ENCODE measurements around the gene CORO2B.

CORO2B gene

DNA sequence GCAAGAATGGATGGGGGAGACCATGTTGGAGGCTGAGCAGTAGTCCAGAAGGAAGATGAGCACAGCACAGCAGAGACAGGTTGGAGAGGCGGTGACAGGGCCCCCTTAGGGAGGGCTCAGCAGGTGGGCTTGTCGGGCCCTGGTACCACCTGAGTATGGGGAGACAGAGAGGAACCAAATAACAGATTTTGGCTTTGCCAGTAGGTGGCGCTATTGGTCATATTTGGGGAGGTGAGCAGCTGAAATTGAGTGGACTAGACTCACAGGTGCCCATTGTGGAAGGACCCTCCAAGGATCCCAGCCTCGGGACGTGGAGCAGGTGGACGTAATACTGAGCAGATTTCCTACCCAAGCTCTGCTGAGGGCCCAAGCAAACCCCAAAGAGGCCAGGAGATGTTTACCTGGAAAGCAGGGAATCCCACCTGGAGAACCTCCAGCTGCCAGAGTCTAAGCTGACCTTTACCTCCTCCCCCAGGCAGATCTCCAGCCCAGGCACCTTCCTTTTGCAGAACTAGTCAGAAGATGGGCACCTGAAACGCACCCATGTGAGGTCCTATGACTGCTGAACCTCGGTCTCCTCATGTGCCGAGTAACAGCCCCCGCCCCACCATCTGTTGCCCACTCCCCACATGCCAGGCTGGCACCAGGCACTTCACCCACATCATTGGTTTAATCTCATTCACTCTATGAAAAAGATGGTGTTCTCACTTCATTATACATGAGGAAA, 24.6 kb upstream of the CORO2B start:
- Histone ChIP-seq H3K9me3 (ENCODE audit: control insufficient read depth, low read length) (no peaks in the 10 kb centered on the region), H3K4me3 (ENCODE audit: insufficient read depth, low read depth, low read length) (no peak overlapping the region), H3K4me1 (ENCODE audit: control insufficient read depth, insufficient read depth, low read length) (peaks cover 7% of the 10 kb centered on the region), H3K27ac (ENCODE audit: insufficient read depth, low read depth, low read length, poor library complexity, severe bottlenecking) (no peak overlapping the region), H3K36me3 (ENCODE audit: control insufficient read depth, insufficient read depth, low read length) (no peaks in the 10 kb centered on the region), H3K27me3 (ENCODE audit: control insufficient read depth, insufficient read depth, low read length, poor library complexity, severe bottlenecking) (peaks cover 17% of the 10 kb centered on the region)
- 40 to 45% methylated on average over 10 of the region's 10 CpGs for WGBS, 2 experiments

DNA sequence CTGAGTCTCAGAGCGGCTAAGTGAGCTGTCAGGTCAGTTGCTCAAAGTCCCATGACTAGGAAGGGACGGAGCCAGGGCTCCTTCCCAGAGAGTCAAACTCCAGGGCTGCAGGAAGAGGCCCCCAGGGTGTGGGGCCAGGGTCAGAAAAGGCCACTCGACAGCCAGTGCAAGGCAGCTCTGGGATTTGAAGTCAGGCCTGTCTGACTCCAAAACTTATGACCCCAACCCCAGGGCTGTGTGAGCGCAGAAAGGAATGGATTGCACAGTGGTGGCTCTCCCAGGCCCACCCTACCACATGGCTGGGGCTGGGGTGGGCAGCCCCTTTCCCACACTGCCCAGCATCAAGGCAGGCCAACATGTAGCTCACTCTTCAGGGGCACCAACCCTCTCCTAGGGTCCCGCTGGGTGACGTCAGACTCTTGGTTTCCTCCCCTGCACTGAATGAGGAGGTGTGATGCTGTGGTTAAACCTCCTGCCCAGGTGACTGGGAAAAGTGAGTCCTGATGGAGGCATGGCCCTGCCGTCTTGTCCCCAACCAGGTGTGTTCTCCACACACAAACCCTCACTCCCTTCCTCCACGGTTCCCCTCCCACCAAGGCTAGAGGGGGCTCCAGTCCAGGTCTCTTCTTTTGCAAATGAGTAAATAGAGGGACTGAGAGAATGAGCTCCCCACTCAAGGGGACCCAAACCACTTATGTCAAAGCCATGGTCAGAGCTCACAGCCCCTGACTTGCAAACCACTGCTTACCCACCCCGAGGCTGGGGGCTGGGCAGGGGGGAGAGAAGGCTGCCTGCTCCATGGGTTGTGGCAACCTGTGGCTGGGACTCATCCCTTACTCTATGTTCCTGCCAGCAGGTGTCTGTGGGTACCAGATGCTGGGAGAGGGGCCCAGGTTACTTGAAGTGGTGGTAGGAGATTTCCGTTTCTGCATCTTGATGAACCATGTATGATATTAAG, 23.8 kb upstream of the CORO2B start:
- peaks cover 20% of the 10 kb centered on the region for H3K27me3 ChIP-seq (ENCODE audit: control insufficient read depth, insufficient read depth, low read length, poor library complexity, severe bottlenecking)
- no peaks in the 10 kb centered on the region for H3K9me3 ChIP-seq (ENCODE audit: control insufficient read depth, low read length)
- H3K4me1 ChIP-seq (ENCODE audit: control insufficient read depth, insufficient read depth, low read length), result peaks cover 7% of the 10 kb centered on the region
- H3K27ac ChIP-seq (ENCODE audit: insufficient read depth, low read depth, low read length, poor library complexity, severe bottlenecking), result no peak overlapping the region
- 76 to 81% methylated on average over 9 of the region's 10 CpGs for WGBS, 2 experiments
- no peak overlapping the region for H3K4me3 ChIP-seq (ENCODE audit: insufficient read depth, low read depth, low read length)
- no peaks in the 10 kb centered on the region for H3K36me3 ChIP-seq (ENCODE audit: control insufficient read depth, insufficient read depth, low read length)

DNA sequence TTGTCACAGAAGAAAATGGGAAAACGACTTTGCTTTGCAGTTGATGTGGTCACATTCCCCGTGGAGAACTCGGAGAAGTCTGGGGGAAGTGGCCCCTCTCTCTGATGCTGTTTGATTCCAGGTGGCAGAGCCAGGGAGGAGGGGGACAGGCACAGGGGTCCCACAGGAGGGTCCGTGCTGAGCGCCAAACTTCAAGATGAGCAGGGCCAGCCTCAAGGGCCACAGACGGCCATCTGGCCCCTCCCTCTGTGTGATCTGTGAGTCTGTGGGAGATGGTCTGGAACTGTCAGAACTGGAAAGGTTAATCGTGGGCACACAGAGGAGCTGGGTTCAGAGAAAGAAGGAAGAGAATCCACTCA, 23.1 kb upstream of the CORO2B start:
- Histone ChIP-seq H3K36me3 (ENCODE audit: control insufficient read depth, insufficient read depth, low read length) (no peaks in the 10 kb centered on the region), H3K27me3 (ENCODE audit: control insufficient read depth, insufficient read depth, low read length, poor library complexity, severe bottlenecking) (peaks cover 20% of the 10 kb centered on the region), H3K9me3 (ENCODE audit: control insufficient read depth, low read length) (no peaks in the 10 kb centered on the region), H3K4me3 (ENCODE audit: insufficient read depth, low read depth, low read length) (no peak overlapping the region), H3K4me1 (ENCODE audit: control insufficient read depth, insufficient read depth, low read length) (peaks cover 13% of the 10 kb centered on the region), H3K27ac (ENCODE audit: insufficient read depth, low read depth, low read length, poor library complexity, severe bottlenecking) (no peak overlapping the region)
- 90 to 92% methylated on average over 7 of the region's 7 CpGs for WGBS, 2 experiments

DNA sequence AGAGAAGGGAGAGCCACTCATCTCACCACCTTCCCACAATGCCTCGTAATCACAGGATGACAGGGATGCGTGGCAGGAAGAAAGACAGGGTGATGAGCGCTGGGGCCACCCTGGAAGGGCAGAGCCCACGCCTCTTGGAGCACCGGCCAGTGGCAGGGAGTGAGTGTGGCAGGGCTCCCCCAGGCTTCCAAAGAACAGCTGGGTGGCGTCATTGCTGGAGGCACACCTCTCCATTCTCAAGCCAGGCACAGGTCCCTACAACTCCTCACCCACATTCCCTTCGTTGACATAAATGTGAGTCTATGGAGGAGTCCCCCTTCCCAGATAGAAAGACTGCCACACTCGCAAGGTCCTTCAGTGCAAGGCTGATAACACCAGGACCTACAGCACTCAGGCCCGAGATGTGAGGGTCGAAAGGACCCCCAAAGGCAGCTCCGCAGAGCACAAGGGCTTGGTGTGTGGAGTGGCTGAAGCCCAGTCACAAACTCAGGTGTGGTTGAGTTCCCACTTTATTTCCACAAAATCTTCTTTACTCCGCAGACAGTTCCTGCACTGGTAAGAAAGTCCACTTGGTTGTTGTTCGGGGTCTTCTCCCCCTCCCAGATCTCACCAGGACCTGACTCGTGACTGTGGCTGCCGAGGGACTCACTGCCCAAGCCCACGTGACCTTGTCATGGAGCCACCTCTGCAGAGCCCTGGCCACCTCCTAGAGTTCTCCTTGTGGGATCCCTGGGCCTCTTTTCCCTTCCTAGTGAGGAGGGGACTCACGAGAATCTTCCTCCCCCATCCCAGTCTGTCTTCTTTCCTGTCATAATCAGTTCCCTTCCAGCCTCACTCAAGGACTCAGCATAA, 22.4 kb upstream of the CORO2B start:
- Histone ChIP-seq H3K4me1 (ENCODE audit: control insufficient read depth, insufficient read depth, low read length) (peaks cover 20% of the 10 kb centered on the region), H3K27ac (ENCODE audit: insufficient read depth, low read depth, low read length, poor library complexity, severe bottlenecking) (no peak overlapping the region), H3K27me3 (ENCODE audit: control insufficient read depth, insufficient read depth, low read length, poor library complexity, severe bottlenecking) (peaks cover 20% of the 10 kb centered on the region), H3K9me3 (ENCODE audit: control insufficient read depth, low read length) (no peaks in the 10 kb centered on the region), H3K4me3 (ENCODE audit: insufficient read depth, low read depth, low read length) (no peak overlapping the region), H3K36me3 (ENCODE audit: control insufficient read depth, insufficient read depth, low read length) (no peaks in the 10 kb centered on the region)
- WGBS, 2 experiments, result 88 to 90% methylated on average over 17 of the region's 17 CpGs

DNA sequence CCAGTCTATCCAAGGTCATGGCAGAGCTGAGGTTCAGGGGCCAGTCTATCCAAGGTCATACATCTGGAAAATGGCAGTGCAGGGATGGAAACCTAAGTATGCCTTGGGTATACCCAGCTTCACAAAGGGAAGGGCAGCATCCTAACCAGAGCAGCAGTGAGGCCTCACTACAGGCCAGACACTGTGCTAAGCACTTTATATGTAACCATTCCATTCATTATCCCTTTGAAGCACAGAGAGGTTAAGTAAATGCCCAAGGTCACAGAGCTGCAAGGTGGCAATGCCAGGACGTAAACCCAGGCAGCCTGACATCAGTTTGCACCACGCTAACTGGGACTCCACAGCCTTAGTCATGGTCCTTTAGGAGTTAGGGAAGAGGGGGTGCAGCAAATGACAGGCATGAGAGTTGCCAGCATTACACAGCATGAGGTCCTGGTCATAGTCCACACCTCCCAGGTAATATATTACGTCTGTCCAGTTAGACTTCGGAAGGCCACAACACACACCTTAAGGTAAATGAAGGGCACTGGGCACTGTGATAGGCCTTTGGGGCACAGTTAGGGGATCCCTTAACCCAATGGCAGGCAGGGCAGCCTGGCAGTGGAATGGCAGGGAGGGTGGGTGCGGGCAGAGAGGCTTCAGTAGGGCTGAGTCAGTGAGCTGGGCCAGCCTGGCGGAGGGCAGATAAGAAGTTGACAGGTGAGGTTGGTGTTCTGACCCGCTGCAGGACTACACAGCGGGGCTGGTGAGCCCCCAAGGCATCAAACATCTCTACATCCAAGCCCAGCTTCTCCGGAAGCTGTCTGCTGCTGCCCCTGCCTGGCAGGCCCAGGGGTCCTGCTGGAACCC, 21.1 kb upstream of the CORO2B start:
- Histone ChIP-seq H3K27ac (ENCODE audit: insufficient read depth, low read depth, low read length, poor library complexity, severe bottlenecking) (no peak overlapping the region), H3K27me3 (ENCODE audit: control insufficient read depth, insufficient read depth, low read length, poor library complexity, severe bottlenecking) (peaks cover 20% of the 10 kb centered on the region), H3K36me3 (ENCODE audit: control insufficient read depth, insufficient read depth, low read length) (no peaks in the 10 kb centered on the region), H3K4me3 (ENCODE audit: insufficient read depth, low read depth, low read length) (no peak overlapping the region), H3K9me3 (ENCODE audit: control insufficient read depth, low read length) (no peaks in the 10 kb centered on the region), H3K4me1 (ENCODE audit: control insufficient read depth, insufficient read depth, low read length) (peaks cover 20% of the 10 kb centered on the region)
- 79 to 81% methylated on average over 9 of the region's 9 CpGs for WGBS, 2 experiments

DNA sequence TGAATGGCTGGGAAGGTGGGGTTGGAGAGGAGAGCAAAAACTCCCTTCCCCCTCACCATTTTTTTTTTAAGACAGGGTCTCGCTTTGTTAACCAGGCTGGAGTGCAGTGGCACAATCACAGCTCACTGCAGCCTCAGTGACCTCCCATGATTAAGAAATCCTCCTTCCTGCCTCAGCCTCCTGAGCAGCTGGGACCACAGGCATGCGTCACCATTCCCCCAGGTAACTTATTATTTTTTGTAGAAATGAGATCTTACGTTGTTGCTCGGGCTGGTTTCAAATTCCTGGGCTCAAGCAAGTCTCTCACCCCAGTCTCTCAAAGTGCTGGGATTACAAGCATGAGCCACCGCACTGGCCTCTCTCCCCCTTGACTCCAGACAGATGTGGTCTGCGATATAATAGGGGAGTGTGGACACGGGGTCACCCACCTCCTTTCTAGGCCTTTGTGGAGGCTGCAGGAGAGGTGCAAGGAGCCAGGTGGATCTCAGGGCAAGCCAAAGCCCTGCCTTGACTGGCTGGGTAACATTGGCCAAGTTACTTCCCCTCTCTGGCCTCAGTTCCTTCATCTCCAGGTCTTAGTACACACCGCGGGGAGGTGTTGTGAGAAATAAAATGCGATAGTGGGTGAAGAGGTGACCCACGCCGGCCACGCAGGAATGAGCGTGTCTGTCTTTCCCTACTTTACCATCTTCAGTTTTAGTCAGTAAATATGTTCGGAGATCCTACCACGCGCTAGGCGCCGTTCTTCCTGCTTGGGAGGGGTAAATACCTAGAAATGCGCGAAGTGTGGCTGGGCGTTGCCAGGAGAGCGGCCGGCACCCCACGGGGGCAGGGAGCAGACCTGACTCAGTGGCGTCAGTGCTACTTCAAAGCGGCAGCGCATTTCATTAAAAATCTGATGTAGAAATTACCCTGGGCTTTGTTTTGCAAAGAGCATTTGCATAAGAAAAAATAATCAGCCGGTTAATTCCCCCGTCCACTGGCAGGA, 20.2 kb upstream of the CORO2B start:
- Histone ChIP-seq H3K9me3 (ENCODE audit: control insufficient read depth, low read length) (no peaks in the 10 kb centered on the region), H3K27ac (ENCODE audit: insufficient read depth, low read depth, low read length, poor library complexity, severe bottlenecking) (no peak overlapping the region), H3K27me3 (ENCODE audit: control insufficient read depth, insufficient read depth, low read length, poor library complexity, severe bottlenecking) (peaks cover 20% of the 10 kb centered on the region), H3K36me3 (ENCODE audit: control insufficient read depth, insufficient read depth, low read length) (no peaks in the 10 kb centered on the region), H3K4me1 (ENCODE audit: control insufficient read depth, insufficient read depth, low read length) (peaks cover 20% of the 10 kb centered on the region), H3K4me3 (ENCODE audit: insufficient read depth, low read depth, low read length) (peak overlapping the region; percentile 26)
- WGBS, 2 experiments, result 23% methylated on average over 28 to 30 of the region's 30 CpGs

DNA sequence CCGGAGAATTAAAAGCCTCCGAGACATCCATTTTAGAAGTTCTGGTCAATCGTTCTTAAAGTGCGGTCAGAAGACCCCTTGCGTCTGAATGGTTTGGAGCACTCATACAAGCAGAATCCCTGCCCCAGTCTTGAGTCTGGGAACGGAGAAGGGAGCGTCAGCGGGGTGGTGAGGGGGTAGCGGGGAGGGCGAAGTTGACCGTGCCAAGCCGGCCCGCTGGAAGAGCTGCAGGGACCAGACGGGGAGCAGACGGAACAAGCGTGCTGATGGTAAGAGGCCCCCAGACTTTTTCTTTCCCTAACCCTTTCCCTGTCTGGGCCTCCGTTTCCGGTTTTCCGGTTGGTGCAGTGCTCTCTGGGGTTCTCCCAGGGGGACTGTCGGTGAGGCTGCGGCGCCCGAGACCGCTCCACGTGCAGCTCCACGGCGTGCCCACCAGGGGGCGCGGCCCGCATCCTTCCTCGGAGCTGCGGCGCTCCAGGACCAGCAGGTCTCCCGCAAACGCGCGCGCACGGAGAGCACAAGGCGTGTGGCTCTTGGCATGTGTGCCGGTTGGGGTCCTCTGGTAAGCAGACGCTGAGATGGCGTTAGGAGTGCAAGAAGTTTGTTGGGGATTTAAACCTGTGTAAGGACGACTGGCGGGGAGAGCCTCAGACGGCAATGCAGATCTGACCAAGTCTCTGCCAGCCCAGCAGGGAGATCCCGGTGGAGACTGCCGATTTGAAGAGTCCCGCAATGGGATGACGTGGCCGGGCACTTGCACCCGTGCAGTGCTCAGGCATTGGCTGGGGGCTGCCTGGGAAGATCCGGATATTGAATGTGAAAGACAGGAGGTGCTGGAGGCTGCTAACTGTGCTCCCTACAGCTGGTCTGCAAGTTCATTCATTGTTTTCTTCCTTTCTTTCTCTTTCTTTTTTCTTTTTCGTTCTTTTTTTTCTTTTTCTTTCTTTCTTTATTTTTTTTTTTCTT, 19.2 kb upstream of the CORO2B start:
- Histone ChIP-seq H3K9me3 (ENCODE audit: control insufficient read depth, low read length) (no peaks in the 10 kb centered on the region), H3K4me1 (ENCODE audit: control insufficient read depth, insufficient read depth, low read length) (peaks cover 20% of the 10 kb centered on the region), H3K4me3 (ENCODE audit: insufficient read depth, low read depth, low read length) (peak overlapping the region; percentile 26), H3K36me3 (ENCODE audit: control insufficient read depth, insufficient read depth, low read length) (no peaks in the 10 kb centered on the region), H3K27me3 (ENCODE audit: control insufficient read depth, insufficient read depth, low read length, poor library complexity, severe bottlenecking) (peaks cover 20% of the 10 kb centered on the region), H3K27ac (ENCODE audit: insufficient read depth, low read depth, low read length, poor library complexity, severe bottlenecking) (no peak overlapping the region)
- 2% methylated on average over 54 of the region's 54 CpGs for WGBS, 2 experiments

DNA sequence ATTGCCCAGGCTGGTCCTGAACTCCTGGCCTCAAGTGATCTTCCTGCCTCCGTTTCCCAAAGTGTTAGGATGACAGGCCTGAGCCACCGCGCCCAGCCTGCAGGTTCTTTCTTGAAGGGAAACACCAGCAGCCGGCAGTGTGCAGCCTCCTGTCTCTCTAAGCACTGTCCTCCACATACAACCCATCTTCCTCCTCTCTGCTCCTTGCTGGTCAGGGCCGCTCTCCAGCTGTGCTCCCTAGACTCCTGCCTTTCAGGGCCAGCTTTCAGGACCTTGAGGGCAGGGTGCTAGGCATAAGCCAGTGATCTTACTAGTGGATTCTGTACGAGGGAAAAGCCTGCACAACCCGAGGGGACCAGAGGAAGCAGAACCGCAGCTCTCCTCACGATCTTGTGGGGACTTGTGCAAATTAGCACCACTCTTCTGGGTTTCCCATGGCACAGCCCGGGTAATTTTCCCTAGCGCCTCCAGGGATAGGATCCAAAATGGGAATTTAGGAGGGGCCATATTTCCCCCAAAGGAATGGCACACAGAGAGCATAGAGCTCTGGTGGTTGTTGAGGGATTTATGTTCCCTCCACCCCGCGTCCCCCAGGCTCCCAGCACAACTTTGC, 18.2 kb upstream of the CORO2B start:
- Histone ChIP-seq H3K9me3 (ENCODE audit: control insufficient read depth, low read length) (no peaks in the 10 kb centered on the region), H3K27ac (ENCODE audit: insufficient read depth, low read depth, low read length, poor library complexity, severe bottlenecking) (no peak overlapping the region), H3K4me1 (ENCODE audit: control insufficient read depth, insufficient read depth, low read length) (peaks cover 20% of the 10 kb centered on the region), H3K36me3 (ENCODE audit: control insufficient read depth, insufficient read depth, low read length) (no peaks in the 10 kb centered on the region), H3K27me3 (ENCODE audit: control insufficient read depth, insufficient read depth, low read length, poor library complexity, severe bottlenecking) (peaks cover 20% of the 10 kb centered on the region), H3K4me3 (ENCODE audit: insufficient read depth, low read depth, low read length) (no peak overlapping the region)
- 83 to 85% methylated on average over 13 of the region's 13 CpGs for WGBS, 2 experiments

Measured in ectodermal cell (in vitro differentiated cells).